DMS 273 treated with DMSO at 0.1 percent for 48 hours (cell line): ENCODE measurements around the gene POU6F2.
A peak's percentile ranks its signal among the peaks of the same experiment; 100 is the strongest.
"Not testable (repeated sequence)": the region's sequence is repeated elsewhere in the genome, so short reads cannot be mapped to it uniquely, and the experiment has no call there.

Experiments used
- DNase-seq: peaks from one replicate; lab custom pipeline; 2025; lab: John Stamatoyannopoulos, UW

Gene POU6F2

GRCh38 chr7:39304668-39305405 is 327.1 kb downstream of the POU6F2 start:
- no peak for DNase-seq

GRCh38 chr7:39306016-39306570 is 328.4 kb downstream of the POU6F2 start:
- DNase-seq, result no peak

GRCh38 chr7:39310699-39311098 is 333.0 kb downstream of the POU6F2 start:
- DNase-seq, result no peak

- no peak for DNase-seq
These were observed 334.7 kb downstream of the POU6F2 start for GRCh38 chr7:39312254-39312989.

- no peak for DNase-seq
These were observed 335.7 kb downstream of the POU6F2 start for GRCh38 chr7:39313376-39313775.

- no peak for DNase-seq
These were observed 336.3 kb downstream of the POU6F2 start for GRCh38 chr7:39313974-39314373.

- no peak for DNase-seq
These were observed 339.4 kb downstream of the POU6F2 start for GRCh38 chr7:39317107-39317506.

- DNase-seq, result no peak
These were observed 340.2 kb downstream of the POU6F2 start for GRCh38 chr7:39317896-39318295.

GRCh38 chr7:39321245-39321644 is 343.5 kb downstream of the POU6F2 start:
- DNase-seq, result no peak

- no peak for DNase-seq
These were observed 344.3 kb downstream of the POU6F2 start for GRCh38 chr7:39321909-39322498.

GRCh38 chr7:39324139-39324760 is 346.5 kb downstream of the POU6F2 start:
- no peak for DNase-seq

GRCh38 chr7:39331607-39332006 is 353.9 kb downstream of the POU6F2 start:
- DNase-seq, result not testable (repeated sequence)

- no peak for DNase-seq
These were observed 354.4 kb downstream of the POU6F2 start for GRCh38 chr7:39332142-39332541.

GRCh38 chr7:39333701-39334100 is 356.0 kb downstream of the POU6F2 start:
- no peak for DNase-seq

GRCh38 chr7:39336442-39336841 is 358.7 kb downstream of the POU6F2 start:
- DNase-seq, result no peak

- no peak for DNase-seq
These were observed 361.0 kb downstream of the POU6F2 start for GRCh38 chr7:39338716-39339115.

GRCh38 chr7:39339591-39339990 is 361.9 kb downstream of the POU6F2 start:
- no peak for DNase-seq

- no peak for DNase-seq
These were observed 363.4 kb downstream of the POU6F2 start for GRCh38 chr7:39341083-39341482.

GRCh38 chr7:39342763-39343162 is 365.1 kb downstream of the POU6F2 start:
- DNase-seq, result no peak

- DNase-seq, result no peak
These were observed 371.9 kb downstream of the POU6F2 start for GRCh38 chr7:39349452-39350123.

GRCh38 chr7:39353615-39354376 is 376.1 kb downstream of the POU6F2 start:
- DNase-seq, result peak; percentile 76
